GM12892 (cell line): ENCODE measurements around the gene SPIB.
A peak's percentile ranks its signal among the peaks of the same experiment; 100 is the strongest.
"Not testable (repeated sequence)": the region's sequence is repeated elsewhere in the genome, so short reads cannot be mapped to it uniquely, and the experiment has no call there.

Experiments used
- DNase-seq: peaks from one replicate; pipeline ENCODE4 v3.0.0; 2011; ENCODE audit not compliant: insufficient read length
- FAIRE-seq: peaks from 2 replicates; lab custom pipeline; 2011; peaks lifted over from hg19 to GRCh38; lab: Jason Lieb, UNC
- POLR2A ChIP-seq: IDR thresholded peaks from 2 replicates; pipeline ENCODE4 v1.6.1; 2011; ENCODE audit warnings: low read depth, low read length, control low read depth
- POLR2AphosphoS5 ChIP-seq: IDR thresholded peaks from 2 replicates; pipeline ENCODE4 v1.6.1; 2011; ENCODE audit warnings: low read depth, low read length, control low read depth
- TAF1 ChIP-seq: IDR thresholded peaks from 2 replicates; pipeline ENCODE4 v1.6.1; 2011; ENCODE audit warnings: low read depth, mild to moderate bottlenecking, control low read depth, low read length, borderline replicate concordance

Gene SPIB

DNA sequence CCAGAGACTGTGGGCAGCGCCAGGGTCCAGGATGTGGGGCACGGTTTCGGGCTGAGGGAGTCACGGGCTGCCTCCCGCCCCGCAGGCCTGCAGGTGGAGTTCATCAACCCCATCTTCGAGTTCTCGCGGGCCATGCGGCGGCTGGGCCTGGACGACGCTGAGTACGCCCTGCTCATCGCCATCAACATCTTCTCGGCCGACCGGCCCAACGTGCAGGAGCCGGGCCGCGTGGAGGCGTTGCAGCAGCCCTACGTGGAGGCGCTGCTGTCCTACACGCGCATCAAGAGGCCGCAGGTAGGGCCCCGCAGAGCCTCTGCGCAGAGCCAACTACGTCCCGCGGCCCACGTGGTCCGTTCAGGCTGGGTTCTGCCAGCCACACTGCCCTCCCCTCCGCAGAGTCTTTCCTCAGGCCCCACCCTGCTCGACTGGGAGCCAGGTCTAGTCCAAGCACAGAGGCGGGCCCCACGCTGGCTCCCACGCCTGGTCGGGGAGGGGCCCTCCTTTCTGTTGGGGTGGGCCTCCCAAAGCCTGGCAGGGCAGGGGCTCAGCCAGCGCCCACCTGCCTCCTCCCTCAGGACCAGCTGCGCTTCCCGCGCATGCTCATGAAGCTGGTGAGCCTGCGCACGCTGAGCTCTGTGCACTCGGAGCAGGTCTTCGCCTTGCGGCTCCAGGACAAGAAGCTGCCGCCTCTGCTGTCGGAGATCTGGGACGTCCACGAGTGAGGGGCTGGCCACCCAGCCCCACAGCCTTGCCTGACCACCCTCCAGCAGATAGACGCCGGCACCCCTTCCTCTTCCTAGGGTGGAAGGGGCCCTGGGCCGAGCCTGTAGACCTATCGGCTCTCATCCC is 36.6 kb upstream of the SPIB start:
- DNase-seq = no peak
- no peak for TF ChIP-seq TAF1
- no peak for TF ChIP-seq POLR2A
- TF ChIP-seq POLR2AphosphoS5 = no peak
- no peak for FAIRE-seq

DNA sequence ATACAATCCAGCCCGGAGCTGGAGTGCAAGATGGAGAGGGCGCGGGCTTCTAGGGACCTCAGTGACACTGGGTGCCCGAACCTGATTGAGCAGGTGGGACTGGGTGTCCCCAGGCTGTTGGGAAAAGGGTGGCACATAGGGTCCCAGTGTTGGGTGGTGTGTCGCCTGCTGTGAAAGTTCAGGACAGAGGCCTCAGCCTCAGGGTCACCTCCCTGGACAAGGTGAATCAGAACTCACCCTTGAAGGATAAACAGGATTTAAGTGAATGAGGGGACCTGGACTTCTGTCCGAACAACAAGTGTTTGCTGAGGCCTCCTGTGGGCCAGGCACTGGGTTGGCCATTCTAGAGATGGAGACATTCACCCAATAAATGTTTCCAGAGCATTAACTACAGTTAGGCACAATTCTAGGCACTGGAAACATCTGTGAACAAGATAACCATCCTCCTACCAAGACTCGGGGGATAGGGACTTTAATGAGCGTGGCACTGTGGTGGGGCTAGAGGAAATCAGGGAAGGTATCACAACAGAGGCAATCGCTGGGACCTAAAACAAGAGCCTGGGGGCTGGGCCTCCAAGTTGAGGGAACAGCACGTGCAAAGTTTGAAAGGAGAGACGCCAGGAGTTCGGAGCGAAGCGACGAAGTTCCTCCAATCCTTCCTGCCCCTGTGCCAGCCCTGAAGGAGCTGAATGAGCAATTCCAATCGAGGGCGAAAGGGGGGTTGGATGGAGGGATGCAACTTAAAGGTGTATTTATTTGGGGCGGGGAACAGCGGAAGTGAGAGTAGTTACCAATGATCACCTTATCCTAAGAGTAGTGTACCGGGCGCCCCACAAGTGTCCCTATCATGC is 35.5 kb upstream of the SPIB start:
- FAIRE-seq (no peak), DNase-seq (no peak)
- TF ChIP-seq POLR2AphosphoS5 = no peak; the same call in 1 of the 2 replicates

DNA sequence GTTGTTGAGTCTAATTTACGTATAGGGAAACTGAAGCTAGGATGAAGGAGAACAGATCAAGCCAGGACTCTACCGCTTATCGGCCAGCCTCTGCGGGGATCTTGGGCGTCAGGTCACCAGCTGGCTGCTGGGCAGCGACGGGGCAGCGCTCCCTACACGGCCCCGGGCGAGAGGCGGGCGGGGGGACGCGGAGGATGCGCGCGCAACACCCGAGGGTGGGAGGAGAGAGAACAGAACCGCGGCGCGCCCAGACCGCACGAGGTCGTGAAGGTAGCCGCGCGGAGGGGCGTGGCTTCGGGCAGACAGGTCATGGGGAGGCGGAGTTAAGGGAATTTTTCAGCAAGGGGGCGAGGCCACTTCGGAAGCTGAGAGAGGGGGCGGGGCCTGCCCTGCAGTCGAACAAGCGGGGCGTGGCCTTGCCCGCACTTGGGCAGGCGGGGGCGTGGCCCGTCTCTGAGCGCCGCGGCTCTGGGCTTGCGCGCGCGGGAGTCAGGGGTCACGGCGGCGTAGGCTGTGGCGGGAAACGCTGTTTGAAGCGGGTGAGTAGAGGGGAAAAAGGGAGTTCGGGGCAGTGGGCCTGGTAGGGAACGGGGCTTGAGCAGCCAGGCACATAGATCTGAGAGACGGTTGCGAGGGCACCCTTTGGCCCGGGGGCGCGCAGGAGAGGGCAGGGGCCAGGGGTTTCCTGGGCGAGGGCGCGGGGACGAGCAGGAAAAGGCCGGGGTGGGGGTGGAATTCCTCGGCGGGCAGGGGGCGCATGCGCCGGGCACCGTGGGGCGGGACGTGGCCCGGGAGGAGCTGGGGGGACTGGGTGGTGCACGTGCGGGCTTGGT is 34.7 kb upstream of the SPIB start, which contains the start of gene POLD1:
Gene POLD1, plus strand, starts transcription at position 496 of the 833 bp plus-strand sequence. CDS start 14,505 bp downstream, outside the sequence.
- peak; percentile 100 for DNase-seq
- TF ChIP-seq POLR2A = peak; percentile 69; the same call in 1 of the 2 replicates
- no peak for TF ChIP-seq TAF1
- TF ChIP-seq POLR2AphosphoS5 = peak; percentile 64
- peak; percentile 99 for FAIRE-seq

- FAIRE-seq (no peak), DNase-seq (no peak)
- TF ChIP-seq POLR2AphosphoS5 (no peak), TAF1 (no peak), POLR2A (no peak)
These were observed 33.8 kb upstream of the SPIB start for GRCh38 chr19:50384685-50385535.

DNA sequence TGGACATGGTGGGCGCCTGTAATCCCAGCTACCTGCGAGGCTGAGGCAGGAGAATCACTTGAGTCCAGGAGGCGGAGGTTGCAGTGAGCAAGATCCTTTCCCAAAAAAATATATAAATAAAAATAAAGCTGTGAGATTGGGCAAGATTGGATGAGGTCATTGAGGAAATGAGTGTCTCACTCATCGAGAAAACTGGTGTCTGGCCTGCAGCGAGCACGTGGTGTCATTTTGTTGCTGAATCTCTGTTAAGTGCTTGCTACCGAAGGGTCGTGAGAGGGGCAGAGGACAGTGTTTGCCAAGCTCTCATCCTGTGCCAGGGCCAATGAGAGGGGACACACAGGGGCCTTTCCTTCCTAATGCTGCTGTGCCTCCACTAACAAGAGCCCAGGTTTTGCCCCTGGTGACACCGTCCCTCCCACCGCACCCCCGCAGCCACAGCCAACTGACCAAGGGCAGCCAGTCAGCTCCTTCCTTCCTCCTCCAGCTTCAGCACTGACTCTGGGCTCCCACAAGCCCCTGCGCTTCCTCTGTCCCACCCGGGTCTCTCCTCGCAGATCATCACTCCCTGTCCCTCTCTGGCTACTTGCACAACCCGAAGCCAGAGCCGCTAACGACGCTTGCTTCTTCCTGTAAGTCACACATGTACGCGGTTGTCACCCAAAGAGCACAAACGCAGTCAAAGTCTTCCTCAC is 31.4 kb upstream of the SPIB start:
- FAIRE-seq = no peak

DNA sequence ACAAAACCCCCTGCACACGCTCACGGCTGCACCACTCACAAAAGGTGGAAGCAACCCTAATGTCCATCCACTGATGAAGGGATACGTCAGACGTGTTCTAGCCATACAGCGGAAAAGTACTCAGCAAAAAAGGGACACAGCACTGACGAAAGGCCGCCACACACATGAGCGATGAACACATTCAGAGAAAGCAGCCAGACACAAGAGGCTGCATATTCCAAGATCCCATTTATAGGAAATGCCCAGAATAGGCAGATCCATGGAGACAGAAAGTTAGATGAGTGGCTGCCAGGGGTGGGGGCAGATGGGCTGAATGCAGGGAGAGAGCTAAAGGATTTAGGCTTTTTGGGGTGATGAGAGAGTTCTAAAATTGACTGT is 30.9 kb upstream of the SPIB start:
- DNase-seq (no peak), FAIRE-seq (no peak)
- TF ChIP-seq POLR2AphosphoS5 = no peak
- no peak for TF ChIP-seq POLR2A
- no peak for TF ChIP-seq TAF1

More for the DNA sequence above, 31.4 kb upstream of the SPIB start:
- no peak for DNase-seq
- TF ChIP-seq TAF1 = no peak
- TF ChIP-seq POLR2AphosphoS5 = no peak
- TF ChIP-seq POLR2A = no peak

- DNase-seq, FAIRE-seq: not testable (repeated sequence)
These were observed 28.4 kb upstream of the SPIB start for GRCh38 chr19:50390295-50390694.

- FAIRE-seq, DNase-seq: not testable (repeated sequence)
These were observed 27.8 kb upstream of the SPIB start for GRCh38 chr19:50390952-50391351.

DNA sequence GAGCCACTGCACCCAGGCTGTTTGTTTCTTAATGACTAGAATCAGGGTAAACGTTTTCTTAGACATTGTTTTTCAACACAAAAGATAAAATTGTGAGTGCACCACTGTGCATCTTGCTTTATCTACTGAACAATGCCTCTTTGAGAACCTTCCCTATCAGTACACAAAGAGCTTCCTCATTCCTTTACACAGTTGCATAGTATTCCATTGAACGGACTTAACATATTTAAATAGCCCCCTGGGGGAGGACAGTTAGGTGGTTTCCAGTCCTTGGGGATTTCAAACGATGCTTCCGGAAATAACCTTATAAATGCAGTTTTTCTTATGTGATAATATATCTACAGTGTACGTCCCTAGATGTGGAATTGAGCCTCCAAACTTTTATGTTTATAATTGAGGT is 26.0 kb upstream of the SPIB start:
- TF ChIP-seq POLR2AphosphoS5 = no peak
- no peak for TF ChIP-seq POLR2A
- no peak for TF ChIP-seq TAF1
- DNase-seq (no peak), FAIRE-seq (no peak)

GRCh38 chr19:50393589-50393988 is 25.1 kb upstream of the SPIB start:
- TF ChIP-seq POLR2A (no peak), TAF1 (no peak), POLR2AphosphoS5 (no peak)
- no peak for FAIRE-seq
- DNase-seq = no peak
